ENCODE data around the gene PMEL. TPM values are rescaled to one million over a fixed set of nuclear protein-coding genes. Genes with fewer than 3 reads are reported as not detected.
A peak's percentile ranks its signal among the peaks of the same experiment; 100 is the strongest.

PMEL gene
- total and polyA plus RNA-seq, 2 experiments from 2014 or later = 0.38 to 2.3 TPM

DNA sequence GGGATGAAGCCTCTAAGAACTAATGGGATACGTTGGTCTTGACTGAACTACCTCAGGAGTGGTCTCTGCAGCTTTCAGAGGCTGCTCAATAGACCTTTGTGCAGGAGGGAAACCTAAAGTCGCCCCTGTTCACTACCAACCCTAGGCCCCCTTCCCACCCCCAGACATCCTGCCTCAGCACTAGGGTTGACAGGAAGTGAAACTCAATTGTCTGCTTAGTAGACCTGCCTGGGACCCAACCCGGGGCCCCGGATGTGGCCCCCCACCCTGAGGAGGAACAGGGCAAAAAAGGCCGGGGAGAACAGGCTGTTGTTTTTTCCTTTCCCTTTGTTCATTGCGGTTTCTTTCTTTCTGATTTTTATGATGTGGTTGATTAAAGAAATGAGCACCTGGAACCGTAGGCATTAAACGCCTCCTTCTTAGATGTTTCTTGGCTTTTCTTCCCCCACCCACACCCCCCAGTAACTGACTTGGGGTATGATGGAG lies 36.5 kb downstream of the PMEL start:
- no peak overlapping the region for H2AFZ ChIP-seq
- H3K79me2 ChIP-seq (ENCODE audit: insufficient read depth) = peaks cover 69% of the 10 kb centered on the region
- H3K9ac ChIP-seq = no peak overlapping the region
- H3K36me3 ChIP-seq (ENCODE audit: low read depth) = no peaks in the 10 kb centered on the region
- H3K4me1 ChIP-seq (ENCODE audit: insufficient read depth) = peaks cover 46% of the 10 kb centered on the region
- H3K9me2 ChIP-seq (ENCODE audit: insufficient read depth) = no peaks in the 10 kb centered on the region
- in situ Hi-C loops (cut with MboI) = loop anchor here (5.0 kb wide), 1 partner anchor 87 kb away; the partner anchor contains the start of gene MMP19
- no peak for DNase-seq
- no peak overlapping the region for H3K27ac ChIP-seq
- WGBS, 2 experiments (ENCODE audit: low coverage in 1 of 2, low lambda C conversion rate in 2 of 2, missing lambda C conversion rate in 2 of 2) = 87% methylated on average over 8 of the region's 8 CpGs
- no peaks in the 10 kb centered on the region for H3K27me3 ChIP-seq (replicated peaks; ENCODE audit: insufficient read depth)
- H3K9me3 ChIP-seq (ENCODE audit: low read depth) = no peaks in the 10 kb centered on the region
- peaks cover 44% of the 10 kb centered on the region for H3F3A ChIP-seq (ENCODE audit: insufficient read depth)
- no peak overlapping the region for H3K4me3 ChIP-seq
- TF ChIP-seq EZH2 (IDR thresholded peaks at IDR 0.05; ENCODE audit: insufficient read depth, poor library complexity, severe bottlenecking) (no peak), EZH2phosphoT487 (IDR thresholded peaks at IDR 0.05; ENCODE audit: insufficient read depth, low read depth) (no peak)
- H3K4me2 ChIP-seq (ENCODE audit: unreplicated experiment) = no peak overlapping the region
- no peaks in the 10 kb centered on the region for H4K20me1 ChIP-seq (ENCODE audit: insufficient read depth)

GRCh38 chr12:55927588-55928502 lies 38.0 kb downstream of the PMEL start, which contains the start of gene PYM1:
Gene PYM1, minus strand, starts transcription at chr12:55927894. Its CDS starts 133 bp downstream, at chr12:55927761.
- peak within 1 kb of the TSS; percentile 96 for H3K9ac ChIP-seq
- in situ Hi-C loops (cut with MboI) = loop anchor here (5.0 kb wide), 1 partner anchor 86 kb away; the partner anchor contains the start of gene MMP19

GRCh38 chr12:55926738-55927587 lies 38.9 kb downstream of the PMEL start:
- WGBS, 2 experiments (ENCODE audit: low coverage in 1 of 2, low lambda C conversion rate in 2 of 2, missing lambda C conversion rate in 2 of 2) = 0 to 1% methylated on average over 31 to 41 of the region's 42 CpGs
- Histone ChIP-seq H3K79me2 (ENCODE audit: insufficient read depth) (peaks cover 71% of the 10 kb centered on the region), H2AFZ (peak overlapping the region; percentile 92)

More at GRCh38 chr12:55927588-55928502, 38.0 kb downstream of the PMEL start, which contains the start of gene PYM1:
- peak within 1 kb of the TSS; percentile 92 for H2AFZ ChIP-seq
- H3K36me3 ChIP-seq (ENCODE audit: low read depth) = no peaks in the 10 kb centered on the region
- peaks cover 71% of the 10 kb centered on the region for H3K79me2 ChIP-seq (ENCODE audit: insufficient read depth)
- H3K9me3 ChIP-seq (ENCODE audit: low read depth) = no peaks in the 10 kb centered on the region
- peak within 1 kb of the TSS; percentile 94 for H3K4me2 ChIP-seq (ENCODE audit: unreplicated experiment)
- peak within 1 kb of the TSS; percentile 98 for H3K4me3 ChIP-seq
- peaks cover 34% of the 10 kb centered on the region for H3F3A ChIP-seq (ENCODE audit: insufficient read depth)
- no peaks in the 10 kb centered on the region for H3K9me2 ChIP-seq (ENCODE audit: insufficient read depth)
- no peak for TF ChIP-seq EZH2phosphoT487 (IDR thresholded peaks at IDR 0.05; ENCODE audit: insufficient read depth, low read depth)
- TF ChIP-seq EZH2 (IDR thresholded peaks at IDR 0.05; ENCODE audit: insufficient read depth, poor library complexity, severe bottlenecking) = no peak
- DNase-seq = peak; percentile 82
- no peaks in the 10 kb centered on the region for H3K27me3 ChIP-seq (replicated peaks; ENCODE audit: insufficient read depth)
- H3K27ac ChIP-seq = peak within 1 kb of the TSS; percentile 94
- peaks cover 31% of the 10 kb centered on the region for H3K4me1 ChIP-seq (ENCODE audit: insufficient read depth)
- no peaks in the 10 kb centered on the region for H4K20me1 ChIP-seq (ENCODE audit: insufficient read depth)
- 2 to 3% methylated on average over 45 to 49 of the region's 49 CpGs for WGBS, 2 experiments (ENCODE audit: low coverage in 1 of 2, low lambda C conversion rate in 2 of 2, missing lambda C conversion rate in 2 of 2)

More at GRCh38 chr12:55926738-55927587, 38.9 kb downstream of the PMEL start:
- Histone ChIP-seq H3F3A (ENCODE audit: insufficient read depth) (peaks cover 34% of the 10 kb centered on the region), H3K4me1 (ENCODE audit: insufficient read depth) (peaks cover 28% of the 10 kb centered on the region), H4K20me1 (ENCODE audit: insufficient read depth) (no peaks in the 10 kb centered on the region), H3K9me3 (ENCODE audit: low read depth) (no peaks in the 10 kb centered on the region), H3K9ac (peak overlapping the region; percentile 96), H3K27ac (peak overlapping the region; percentile 94), H3K27me3 (replicated peaks; ENCODE audit: insufficient read depth) (no peaks in the 10 kb centered on the region), H3K36me3 (ENCODE audit: low read depth) (no peaks in the 10 kb centered on the region), H3K4me2 (ENCODE audit: unreplicated experiment) (peak overlapping the region; percentile 94), H3K4me3 (peak overlapping the region; percentile 98), H3K9me2 (ENCODE audit: insufficient read depth) (no peaks in the 10 kb centered on the region)
- peak; percentile 91 for DNase-seq
- in situ Hi-C loops (cut with MboI) = loop anchor here (5.0 kb wide), 1 partner anchor 85 kb away; the partner anchor contains the start of gene MMP19
- TF ChIP-seq EZH2 (IDR thresholded peaks at IDR 0.05; ENCODE audit: insufficient read depth, poor library complexity, severe bottlenecking) (no peak), EZH2phosphoT487 (IDR thresholded peaks at IDR 0.05; ENCODE audit: insufficient read depth, low read depth) (no peak)

Data from GM23248 (cell line).